ENCODE data around the gene KLK2.

KLK2 gene

DNA sequence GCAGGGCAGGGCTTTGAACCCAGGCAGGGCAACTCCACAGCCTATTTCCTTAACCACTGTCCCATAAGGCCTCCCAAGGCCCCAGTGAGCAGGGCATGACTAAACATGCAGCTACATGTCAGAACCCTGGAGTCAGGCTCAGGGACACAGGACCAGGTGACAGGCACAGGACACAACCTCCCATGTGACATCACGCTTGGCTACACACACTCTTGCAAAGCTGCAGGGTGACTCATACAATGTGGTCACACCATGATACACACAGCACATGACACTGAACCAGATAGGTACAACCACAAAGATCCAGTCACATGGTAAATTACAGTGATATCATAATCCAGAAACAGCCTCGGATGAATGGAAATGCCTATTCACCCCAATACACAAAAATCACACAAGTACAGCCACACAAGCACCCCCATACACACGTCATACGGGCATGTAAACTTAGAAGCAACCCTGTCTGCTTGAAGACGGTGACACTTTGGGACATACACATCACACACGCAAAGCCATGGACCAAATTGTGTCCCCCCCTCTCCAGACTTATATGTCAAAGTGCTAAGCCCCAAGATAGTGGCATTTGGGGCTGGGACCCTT, 23.5 kb downstream of the KLK2 start:
- H3K27me3 Mint-ChIP-seq = no peaks in the 10 kb centered on the region
- peak; percentile 99 for ATAC-seq
- peak overlapping the region; percentile 50 for H3K4me3 Mint-ChIP-seq
- H3K9me3 Mint-ChIP-seq = peaks cover 4% of the 10 kb centered on the region
- H3K36me3 Mint-ChIP-seq = no peaks in the 10 kb centered on the region
- peaks cover 46% of the 10 kb centered on the region for H3K4me1 Mint-ChIP-seq
- peak overlapping the region; percentile 94 for H3K27ac Mint-ChIP-seq

DNA sequence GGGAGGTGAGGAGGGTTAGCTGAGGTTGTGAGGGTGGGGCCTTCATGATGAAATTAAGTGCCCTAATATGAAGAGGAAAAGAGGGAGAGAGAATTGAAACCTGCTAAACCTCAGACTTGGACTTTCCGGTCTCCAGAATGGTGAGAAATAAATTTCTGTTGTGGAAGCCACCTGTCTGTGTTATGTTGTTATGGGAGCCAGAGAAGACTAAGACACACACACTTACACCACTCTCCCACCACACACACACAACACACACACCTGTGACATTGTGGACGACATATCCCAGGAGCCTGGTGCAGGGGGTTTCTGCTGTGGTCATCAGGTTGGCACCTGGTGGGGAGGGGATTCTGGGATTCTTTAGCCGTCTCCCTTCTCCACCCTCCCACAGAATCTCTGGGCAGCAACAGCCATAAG, 24.0 kb downstream of the KLK2 start:
- Mint-ChIP-seq H3K9me3 (peaks cover 4% of the 10 kb centered on the region), H3K36me3 (no peaks in the 10 kb centered on the region), H3K27me3 (no peaks in the 10 kb centered on the region), H3K4me1 (peaks cover 41% of the 10 kb centered on the region), H3K27ac (peak overlapping the region; percentile 94), H3K4me3 (peak overlapping the region; percentile 50)
- ATAC-seq = peak; percentile 49

- Mint-ChIP-seq H3K36me3 (no peaks in the 10 kb centered on the region), H3K9me3 (peaks cover 4% of the 10 kb centered on the region), H3K27ac (peak overlapping the region; percentile 94), H3K27me3 (no peaks in the 10 kb centered on the region), H3K4me3 (no peak overlapping the region), H3K4me1 (peaks cover 36% of the 10 kb centered on the region)
- no peak for ATAC-seq
Observed at GRCh38 chr19:50897612-50898011, 24.4 kb downstream of the KLK2 start.

GRCh38 chr19:50898018-50898417, 24.8 kb downstream of the KLK2 start:
- Mint-ChIP-seq H3K4me1 (peaks cover 35% of the 10 kb centered on the region), H3K4me3 (no peak overlapping the region), H3K9me3 (peaks cover 4% of the 10 kb centered on the region), H3K27me3 (no peaks in the 10 kb centered on the region), H3K27ac (peak overlapping the region; percentile 94), H3K36me3 (no peaks in the 10 kb centered on the region)
- ATAC-seq = no peak

DNA sequence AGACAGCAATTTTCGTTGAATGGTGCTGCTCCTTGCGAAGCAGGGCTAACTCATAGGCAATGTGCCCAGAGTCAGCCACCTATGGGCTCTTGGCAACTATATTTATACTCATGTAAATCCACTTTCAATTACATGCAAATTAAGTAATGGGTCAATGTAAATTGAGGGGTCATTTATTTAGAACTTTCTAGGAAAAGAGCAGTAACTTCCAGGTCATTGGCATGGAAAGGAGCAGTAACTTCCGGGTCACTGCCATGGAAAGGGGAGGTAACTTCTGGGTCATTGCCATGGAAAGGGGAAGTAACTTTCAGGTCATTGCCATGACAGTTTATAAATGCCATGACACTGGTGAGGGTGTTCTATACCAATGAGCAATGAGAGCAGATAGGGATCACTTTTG, 26.3 kb downstream of the KLK2 start:
- H3K27ac Mint-ChIP-seq = peak overlapping the region; percentile 59
- peaks cover 30% of the 10 kb centered on the region for H3K4me1 Mint-ChIP-seq
- no peak overlapping the region for H3K4me3 Mint-ChIP-seq
- H3K9me3 Mint-ChIP-seq = peaks cover 4% of the 10 kb centered on the region
- H3K36me3 Mint-ChIP-seq = no peaks in the 10 kb centered on the region
- H3K27me3 Mint-ChIP-seq = no peaks in the 10 kb centered on the region
- no peak for ATAC-seq

DNA sequence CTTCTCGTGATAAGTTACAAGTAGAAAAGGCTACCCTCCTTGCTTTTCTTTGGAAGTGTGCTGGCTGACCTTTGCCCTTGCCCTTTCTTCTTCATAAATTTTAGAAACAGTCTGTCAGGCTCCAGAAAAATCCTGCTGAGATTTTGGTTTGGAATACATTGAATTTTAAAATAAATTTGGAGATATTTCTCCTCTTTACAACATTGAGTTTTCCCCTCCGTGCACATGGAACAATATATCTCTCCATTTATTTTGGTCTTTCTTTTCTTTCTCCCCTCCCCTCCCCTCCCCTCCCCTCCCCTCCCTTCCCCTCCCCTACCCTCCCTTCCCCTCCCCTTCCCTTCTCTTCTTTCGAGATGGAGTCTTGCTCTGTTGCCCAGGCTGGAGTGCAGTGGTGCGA, 29.4 kb downstream of the KLK2 start:
- Mint-ChIP-seq H3K27me3 (no peaks in the 10 kb centered on the region), H3K4me1 (peaks cover 4% of the 10 kb centered on the region), H3K4me3 (no peak overlapping the region), H3K27ac (no peak overlapping the region), H3K9me3 (no peaks in the 10 kb centered on the region), H3K36me3 (no peaks in the 10 kb centered on the region)
- no peak for ATAC-seq

DNA sequence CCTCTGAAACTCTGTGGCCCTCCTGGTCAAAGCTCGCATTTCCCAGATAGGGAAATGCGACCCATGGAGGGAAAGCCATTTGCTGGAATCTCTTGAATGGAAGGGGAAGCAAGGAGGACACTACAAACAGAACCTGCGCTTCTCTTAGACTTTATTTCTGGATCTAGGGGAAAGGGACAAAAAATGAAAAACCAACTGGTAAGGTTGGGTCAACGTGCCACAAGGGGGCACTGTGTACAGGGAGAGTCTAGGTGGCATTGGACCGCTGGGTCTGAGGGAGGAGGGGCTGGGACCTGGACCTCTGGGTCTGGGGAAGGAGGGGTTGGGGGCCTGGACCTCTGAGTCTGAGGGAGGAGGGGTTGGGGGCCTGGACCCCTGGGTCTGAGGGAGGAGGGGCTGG, 33.0 kb downstream of the KLK2 start:
- no peaks in the 10 kb centered on the region for H3K36me3 Mint-ChIP-seq
- peaks cover 11% of the 10 kb centered on the region for H3K4me1 Mint-ChIP-seq
- ATAC-seq = no peak
- H3K4me3 Mint-ChIP-seq = no peak overlapping the region
- H3K27ac Mint-ChIP-seq = no peak overlapping the region
- no peaks in the 10 kb centered on the region for H3K27me3 Mint-ChIP-seq
- no peaks in the 10 kb centered on the region for H3K9me3 Mint-ChIP-seq

DNA sequence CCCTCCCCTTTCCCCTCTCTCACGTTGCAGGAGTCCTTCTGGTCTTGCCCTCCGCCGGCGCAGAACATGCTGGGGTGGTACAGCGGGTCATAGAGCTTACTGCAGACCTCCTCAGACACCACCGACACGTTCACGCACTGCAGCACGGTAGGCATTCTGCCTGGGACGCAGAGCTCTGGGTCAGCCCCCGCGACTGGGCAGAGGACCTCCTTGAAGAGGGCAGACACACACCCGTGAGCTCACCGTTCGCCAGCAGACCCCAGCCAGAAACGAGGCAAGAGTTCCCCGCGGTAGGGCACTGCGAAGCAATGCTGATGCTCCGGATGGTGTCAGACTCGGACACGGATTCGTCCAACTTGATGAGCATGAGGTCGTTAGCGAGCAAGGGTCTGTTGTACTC, 35.1 kb downstream of the KLK2 start:
- ATAC-seq = no peak
- H3K27me3 Mint-ChIP-seq = no peaks in the 10 kb centered on the region
- no peaks in the 10 kb centered on the region for H3K36me3 Mint-ChIP-seq
- no peak overlapping the region for H3K27ac Mint-ChIP-seq
- H3K4me3 Mint-ChIP-seq = no peak overlapping the region
- H3K4me1 Mint-ChIP-seq = peaks cover 17% of the 10 kb centered on the region
- no peaks in the 10 kb centered on the region for H3K9me3 Mint-ChIP-seq

DNA sequence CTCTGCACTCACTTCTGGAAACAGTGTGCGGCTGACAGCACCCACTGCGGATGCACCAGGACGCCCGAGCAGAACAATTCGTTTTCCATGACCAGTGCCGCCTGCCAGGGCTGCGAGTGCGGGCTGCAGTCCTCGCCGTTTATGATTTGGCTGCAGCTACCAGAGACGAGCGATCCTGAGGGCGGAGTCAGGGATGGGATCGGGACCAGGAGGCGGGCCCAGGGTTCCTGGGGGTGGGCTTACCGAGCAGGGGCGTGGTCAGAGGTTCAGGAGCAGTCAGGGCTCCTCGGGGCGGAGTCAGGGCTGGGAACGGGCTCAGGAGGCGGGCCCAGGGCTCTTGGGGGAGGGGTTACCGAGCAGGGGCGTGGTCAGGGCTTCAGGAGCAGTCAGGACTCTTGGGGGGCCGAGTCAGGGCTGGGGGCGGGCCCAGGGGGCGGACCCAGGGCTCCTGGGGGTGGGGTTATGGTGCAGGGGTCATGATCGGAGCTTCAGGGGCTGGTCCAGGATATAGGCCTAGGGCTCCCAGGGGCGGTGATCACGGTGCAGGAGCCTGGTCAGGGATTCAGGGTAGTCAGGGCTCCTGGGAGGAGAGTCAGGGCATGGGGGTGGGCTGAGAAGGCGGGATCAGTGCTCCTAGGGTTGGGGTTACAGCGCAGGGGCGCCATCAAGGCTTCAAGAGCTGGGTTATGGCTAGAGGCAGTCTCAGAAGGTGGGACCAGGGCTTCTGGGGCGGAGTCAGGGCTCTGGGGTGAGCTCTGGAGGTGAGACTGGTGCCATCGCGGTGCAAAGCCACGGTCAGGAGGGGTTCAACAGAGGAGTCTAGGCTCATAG, 36.2 kb downstream of the KLK2 start:
- H3K27me3 Mint-ChIP-seq = no peaks in the 10 kb centered on the region
- peak; percentile 78 for ATAC-seq

DNA sequence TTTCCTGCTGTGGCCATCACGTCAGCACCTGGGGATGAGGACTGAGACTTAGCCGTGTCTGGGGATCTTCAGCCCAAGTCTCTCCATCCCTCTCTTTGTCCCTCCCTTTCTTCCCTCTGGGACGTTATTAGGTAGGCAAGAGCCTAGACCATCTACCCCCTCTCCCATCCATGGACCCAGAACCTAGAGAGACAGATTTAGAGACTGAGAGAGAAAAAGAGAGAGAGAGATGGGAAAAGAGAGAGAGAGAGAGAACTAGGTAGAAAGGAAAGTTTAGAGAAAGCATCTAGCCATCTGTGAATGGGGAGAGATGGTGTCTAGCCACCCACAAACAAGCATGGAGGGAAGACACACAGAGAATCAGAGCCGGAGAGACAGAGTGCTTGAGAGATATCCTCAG, 37.5 kb downstream of the KLK2 start:
- no peak for ATAC-seq
- Mint-ChIP-seq H3K27me3 (no peaks in the 10 kb centered on the region), H3K9me3 (no peaks in the 10 kb centered on the region), H3K36me3 (no peaks in the 10 kb centered on the region), H3K4me3 (no peak overlapping the region), H3K4me1 (peaks cover 17% of the 10 kb centered on the region), H3K27ac (no peak overlapping the region)

More for the DNA sequence above, 36.2 kb downstream of the KLK2 start:
- Mint-ChIP-seq H3K4me3 (peak overlapping the region; percentile 69), H3K9me3 (no peaks in the 10 kb centered on the region), H3K36me3 (no peaks in the 10 kb centered on the region), H3K27ac (peak overlapping the region; percentile 40), H3K4me1 (peaks cover 17% of the 10 kb centered on the region)

DNA sequence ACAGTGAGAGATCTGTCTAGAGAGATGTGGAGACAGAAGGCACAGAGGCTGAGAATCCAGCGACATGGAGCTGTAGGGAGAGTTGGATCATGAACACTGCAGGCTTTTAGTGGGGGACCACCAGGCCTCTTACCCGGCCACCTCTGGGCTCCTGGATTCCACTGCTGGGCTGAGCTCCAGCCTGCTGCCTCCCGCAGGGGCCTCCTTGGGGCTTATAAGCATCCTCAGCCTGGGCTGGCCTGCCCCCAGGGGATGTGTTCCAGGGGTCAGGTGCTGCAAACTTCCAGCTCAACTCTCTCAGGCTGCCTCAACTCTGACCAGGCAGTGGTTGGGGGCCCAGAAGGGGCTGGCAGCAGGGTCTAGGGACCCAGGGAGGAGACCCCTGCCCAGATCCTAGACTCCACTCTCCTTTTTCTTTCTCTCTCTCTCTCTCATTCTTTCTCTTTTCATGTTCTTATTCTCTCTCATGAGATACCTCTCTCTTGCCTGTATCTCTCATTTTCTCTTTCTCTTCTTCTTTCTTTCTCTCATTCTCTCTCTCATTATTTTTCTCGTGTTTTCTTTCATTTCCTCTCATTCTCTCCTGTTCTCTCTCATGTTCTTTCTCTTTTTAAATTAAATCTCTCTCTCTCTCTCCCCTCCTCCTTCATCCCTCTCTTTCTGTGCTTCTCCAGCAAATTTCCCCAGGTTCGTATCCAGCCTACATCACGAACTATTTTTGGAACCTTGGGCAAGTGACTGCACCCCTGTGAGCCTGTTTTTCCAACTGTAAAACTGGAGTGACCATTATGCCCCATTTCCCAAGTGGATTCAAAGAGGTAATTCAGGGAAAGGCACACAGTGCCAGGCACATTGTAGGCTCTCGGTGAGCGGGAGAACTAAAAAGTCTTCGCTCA, 38.2 kb downstream of the KLK2 start, which contains the start of gene KLK4:
Gene KLK4, minus strand, starts transcription at position 190 of the 896 bp plus-strand sequence. CDS start 657 bp downstream, outside the sequence.
- H3K36me3 Mint-ChIP-seq = no peaks in the 10 kb centered on the region
- H3K27me3 Mint-ChIP-seq = no peaks in the 10 kb centered on the region
- no peak within 1 kb of the TSS for H3K27ac Mint-ChIP-seq
- peaks cover 17% of the 10 kb centered on the region for H3K4me1 Mint-ChIP-seq
- H3K9me3 Mint-ChIP-seq = no peaks in the 10 kb centered on the region
- H3K4me3 Mint-ChIP-seq = no peak within 1 kb of the TSS
- no peak for ATAC-seq

GRCh38 chr19:50912102-50912599, 38.9 kb downstream of the KLK2 start:
- peaks cover 17% of the 10 kb centered on the region for H3K4me1 Mint-ChIP-seq
- ATAC-seq = no peak
- H3K4me3 Mint-ChIP-seq = no peak overlapping the region
- no peak overlapping the region for H3K27ac Mint-ChIP-seq
- no peaks in the 10 kb centered on the region for H3K9me3 Mint-ChIP-seq
- peaks cover 6% of the 10 kb centered on the region for H3K27me3 Mint-ChIP-seq
- H3K36me3 Mint-ChIP-seq = no peaks in the 10 kb centered on the region

- no peak overlapping the region for H3K4me3 Mint-ChIP-seq
- ATAC-seq = peak; percentile 67
- H3K27ac Mint-ChIP-seq = no peak overlapping the region
- no peaks in the 10 kb centered on the region for H3K9me3 Mint-ChIP-seq
- H3K4me1 Mint-ChIP-seq = peaks cover 17% of the 10 kb centered on the region
- H3K27me3 Mint-ChIP-seq = peaks cover 8% of the 10 kb centered on the region
- H3K36me3 Mint-ChIP-seq = no peaks in the 10 kb centered on the region
Observed at GRCh38 chr19:50912727-50913716, 39.8 kb downstream of the KLK2 start.

GRCh38 chr19:50916069-50916468, 42.8 kb downstream of the KLK2 start:
- peaks cover 29% of the 10 kb centered on the region for H3K27me3 Mint-ChIP-seq
- H3K9me3 Mint-ChIP-seq = no peaks in the 10 kb centered on the region
- no peaks in the 10 kb centered on the region for H3K36me3 Mint-ChIP-seq
- peaks cover 6% of the 10 kb centered on the region for H3K4me1 Mint-ChIP-seq
- no peak overlapping the region for H3K27ac Mint-ChIP-seq
- no peak overlapping the region for H3K4me3 Mint-ChIP-seq
- no peak for ATAC-seq
